GM12891 (cell line): ENCODE measurements around the gene SDHB.

ENCODE experiments used
- POLR2A ChIP-seq: IDR thresholded peaks from 2 replicates; pipeline ENCODE4 v1.6.1; 2011; ENCODE audit warnings: low read depth, low read length, control low read depth
- POLR2AphosphoS5 ChIP-seq: IDR thresholded peaks from 2 replicates; pipeline ENCODE4 v1.6.1; 2011; ENCODE audit warnings: low read depth, low read length, control low read depth
- TAF1 ChIP-seq: IDR thresholded peaks from 2 replicates; pipeline ENCODE4 v1.6.1; 2011; ENCODE audit warnings: low read depth, low read length, control low read depth

GRCh38 chr1:17096584-17096983, 42.8 kb upstream of the SDHB start:
- TF ChIP-seq TAF1 (no peak), POLR2A (no peak), POLR2AphosphoS5 (no peak)
